Measurements from ENCODE around the gene GDPD4. TPM values are rescaled to one million over a fixed set of nuclear protein-coding genes. Genes with fewer than 3 reads are reported as not detected.

The GDPD4 gene
- polyA plus RNA-seq, 3 donors, result not detected

GRCh38 chr11:77184136-77184860, 117.2 kb downstream of the GDPD4 start:
- WGBS, 3 donors, result 88 to 91% (median 88%) methylated on average over 15 of the region's 15 CpGs
- H3K27ac ChIP-seq (ENCODE audit: low read depth, low read length), result no peak overlapping the region

GRCh38 chr11:77183431-77183984, 118.0 kb downstream of the GDPD4 start:
- whole genome bisulfite sequencing, 3 donors, result 79 to 87% (median 79%) methylated on average over 4 of the region's 4 CpGs
- H3K27ac ChIP-seq (ENCODE audit: low read depth, low read length), result no peak overlapping the region

DNA sequence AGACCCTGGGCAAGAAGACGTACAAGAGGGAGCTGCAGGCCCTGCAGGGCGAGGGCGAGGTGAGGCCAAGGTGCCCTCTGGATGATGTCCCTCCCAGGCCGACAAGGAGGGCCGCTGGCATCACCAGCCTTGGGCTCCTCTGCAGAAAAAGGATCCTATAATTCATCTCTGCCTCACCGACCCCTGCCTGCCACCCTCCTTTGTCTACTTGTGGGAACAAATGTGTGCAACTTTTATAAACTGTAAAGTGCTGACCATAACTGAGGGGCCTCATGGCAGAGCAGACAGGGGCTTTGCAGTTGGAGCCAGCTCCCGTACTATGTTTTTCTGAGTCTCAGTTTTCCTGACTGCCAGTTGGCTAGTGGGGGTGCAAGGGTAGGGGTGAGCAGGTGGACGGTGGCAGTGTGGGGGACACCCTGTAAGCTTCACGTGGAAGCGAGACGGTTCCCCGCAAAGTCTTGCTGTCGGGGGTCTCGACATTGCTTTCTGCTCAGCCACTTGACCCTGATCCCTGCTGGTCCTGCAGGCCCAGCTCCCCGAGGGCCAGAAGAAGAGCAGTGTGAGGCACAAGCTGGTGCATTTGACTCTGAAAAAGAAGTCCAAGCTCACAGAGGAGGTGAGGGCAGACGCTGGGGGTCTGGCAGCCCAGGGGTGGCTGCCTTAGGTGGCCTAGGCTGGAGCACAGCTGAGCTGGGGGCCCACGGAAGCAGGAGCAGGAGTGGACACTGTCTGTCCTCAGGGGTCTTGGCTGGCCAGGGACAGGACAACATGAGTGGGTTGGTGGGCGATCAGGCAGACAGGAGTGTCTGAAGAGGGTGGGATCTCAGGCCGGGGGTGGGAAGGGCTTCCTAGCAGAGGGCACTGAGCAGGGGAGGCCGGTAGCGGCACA, 118.7 kb downstream of the GDPD4 start:
- 91 to 93% (median 91%) methylated on average over 20 to 21 of the region's 21 CpGs for WGBS, 3 donors
- H3K27ac ChIP-seq (ENCODE audit: low read depth, low read length), result no peak overlapping the region

- H3K27ac ChIP-seq (ENCODE audit: low read depth, low read length), result no peak overlapping the region
- WGBS, 3 donors, result 88 to 94% (median 90%) methylated on average over 22 of the region's 22 CpGs
Measured at GRCh38 chr11:77181799-77182541, 119.5 kb downstream of the GDPD4 start.

- H3K27ac ChIP-seq (ENCODE audit: low read depth, low read length), result no peak overlapping the region
- 91 to 94% (median 92%) methylated on average over 11 of the region's 11 CpGs for WGBS, 3 donors
Measured at GRCh38 chr11:77181226-77181625, 120.3 kb downstream of the GDPD4 start.

GRCh38 chr11:77180346-77180745, 121.1 kb downstream of the GDPD4 start:
- WGBS, 3 donors, result 87 to 94% (median 91%) methylated on average over 11 of the region's 11 CpGs
- no peak overlapping the region for H3K27ac ChIP-seq (ENCODE audit: low read depth, low read length)

DNA sequence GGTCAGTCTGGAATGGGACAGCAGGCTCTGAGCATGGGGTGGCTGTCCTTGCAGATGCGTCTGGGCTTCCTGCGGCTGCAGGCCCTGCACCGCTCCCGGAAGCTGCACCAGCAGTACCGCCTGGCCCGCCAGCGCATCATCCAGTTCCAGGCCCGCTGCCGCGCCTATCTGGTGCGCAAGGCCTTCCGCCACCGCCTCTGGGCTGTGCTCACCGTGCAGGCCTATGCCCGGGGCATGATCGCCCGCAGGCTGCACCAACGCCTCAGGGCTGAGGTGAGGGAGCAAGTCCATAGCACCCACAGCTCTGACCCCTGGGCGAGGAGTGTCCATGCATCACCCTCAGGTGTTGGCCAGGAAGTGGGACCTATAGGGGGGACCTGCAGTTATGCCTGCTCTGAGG, 121.8 kb downstream of the GDPD4 start:
- H3K27ac ChIP-seq (ENCODE audit: low read depth, low read length), result no peak overlapping the region
- WGBS, 3 donors, result 97 to 98% (median 98%) methylated on average over 18 to 19 of the region's 19 CpGs

DNA sequence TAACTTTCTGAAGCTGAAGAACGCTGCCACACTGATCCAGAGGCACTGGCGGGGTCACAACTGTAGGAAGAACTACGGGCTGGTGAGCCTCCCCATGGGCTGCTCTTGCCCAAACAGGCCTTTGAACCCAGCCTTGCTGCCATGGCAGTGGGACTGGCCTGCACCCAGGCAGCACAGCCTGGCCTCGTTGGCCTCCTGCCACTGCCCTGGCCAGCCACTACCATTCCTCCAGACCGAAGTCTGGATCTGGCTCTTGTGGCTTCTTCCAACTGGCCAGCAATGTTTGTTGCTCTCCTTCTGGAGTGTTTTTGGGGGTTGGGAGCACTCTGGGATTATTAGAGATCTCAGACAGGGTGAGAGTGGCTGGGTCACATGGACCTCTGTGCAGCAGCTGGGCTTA, 122.4 kb downstream of the GDPD4 start:
- no peak overlapping the region for H3K27ac ChIP-seq (ENCODE audit: low read depth, low read length)
- WGBS, 3 donors, result 72 to 79% (median 73%) methylated on average over 5 of the region's 5 CpGs

DNA sequence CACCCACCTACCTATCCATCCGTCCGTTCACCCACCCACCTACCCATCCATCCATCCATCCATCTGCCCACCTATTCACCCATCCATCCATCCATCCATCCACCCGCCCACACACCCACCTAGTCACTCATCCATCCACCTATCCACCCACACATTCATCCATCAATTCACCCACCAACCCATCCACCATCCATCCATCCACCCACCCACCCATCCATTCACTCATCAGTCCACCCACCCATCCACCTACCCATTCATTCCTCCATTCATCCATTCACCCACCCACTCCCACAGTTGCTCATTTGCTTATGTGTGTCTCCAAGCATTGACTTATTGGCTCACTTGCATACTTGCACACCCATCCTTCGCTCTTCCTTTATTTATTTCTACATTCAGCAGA, 123.3 kb downstream of the GDPD4 start:
- WGBS, 3 donors, result 91 to 96% (median 95%) methylated on average over 4 of the region's 4 CpGs
- no peak overlapping the region for H3K27ac ChIP-seq (ENCODE audit: low read depth, low read length)

GRCh38 chr11:77176996-77177395, 124.5 kb downstream of the GDPD4 start:
- no peak overlapping the region for H3K27ac ChIP-seq (ENCODE audit: low read depth, low read length)
- 81 to 92% (median 87%) methylated on average over 9 of the region's 9 CpGs for WGBS, 3 donors

GRCh38 chr11:77175869-77176539, 125.5 kb downstream of the GDPD4 start:
- H3K27ac ChIP-seq (ENCODE audit: low read depth, low read length), result no peak overlapping the region

GRCh38 chr11:77175021-77175842, 126.3 kb downstream of the GDPD4 start:
- no peak overlapping the region for H3K27ac ChIP-seq (ENCODE audit: low read depth, low read length)
- 70 to 90% (median 73%) methylated on average over 15 of the region's 15 CpGs for WGBS, 3 donors

More at GRCh38 chr11:77175869-77176539, 125.5 kb downstream of the GDPD4 start:
- 32 to 64% (median 39%) methylated on average over 12 of the region's 12 CpGs for WGBS, 3 donors

- 67 to 92% (median 88%) methylated on average over 16 of the region's 16 CpGs for WGBS, 3 donors
- no peak overlapping the region for H3K27ac ChIP-seq (ENCODE audit: low read depth, low read length)
Measured at GRCh38 chr11:77174559-77174958, 126.9 kb downstream of the GDPD4 start.

GRCh38 chr11:77173494-77173893, 128.0 kb downstream of the GDPD4 start:
- H3K27ac ChIP-seq (ENCODE audit: low read depth, low read length), result no peak overlapping the region
- WGBS, 3 donors, result 45 to 76% (median 56%) methylated on average over 10 of the region's 10 CpGs

- 69 to 80% (median 74%) methylated on average over 16 of the region's 16 CpGs for WGBS, 3 donors
- no peak overlapping the region for H3K27ac ChIP-seq (ENCODE audit: low read depth, low read length)
Measured at GRCh38 chr11:77172666-77172982, 128.9 kb downstream of the GDPD4 start.

DNA sequence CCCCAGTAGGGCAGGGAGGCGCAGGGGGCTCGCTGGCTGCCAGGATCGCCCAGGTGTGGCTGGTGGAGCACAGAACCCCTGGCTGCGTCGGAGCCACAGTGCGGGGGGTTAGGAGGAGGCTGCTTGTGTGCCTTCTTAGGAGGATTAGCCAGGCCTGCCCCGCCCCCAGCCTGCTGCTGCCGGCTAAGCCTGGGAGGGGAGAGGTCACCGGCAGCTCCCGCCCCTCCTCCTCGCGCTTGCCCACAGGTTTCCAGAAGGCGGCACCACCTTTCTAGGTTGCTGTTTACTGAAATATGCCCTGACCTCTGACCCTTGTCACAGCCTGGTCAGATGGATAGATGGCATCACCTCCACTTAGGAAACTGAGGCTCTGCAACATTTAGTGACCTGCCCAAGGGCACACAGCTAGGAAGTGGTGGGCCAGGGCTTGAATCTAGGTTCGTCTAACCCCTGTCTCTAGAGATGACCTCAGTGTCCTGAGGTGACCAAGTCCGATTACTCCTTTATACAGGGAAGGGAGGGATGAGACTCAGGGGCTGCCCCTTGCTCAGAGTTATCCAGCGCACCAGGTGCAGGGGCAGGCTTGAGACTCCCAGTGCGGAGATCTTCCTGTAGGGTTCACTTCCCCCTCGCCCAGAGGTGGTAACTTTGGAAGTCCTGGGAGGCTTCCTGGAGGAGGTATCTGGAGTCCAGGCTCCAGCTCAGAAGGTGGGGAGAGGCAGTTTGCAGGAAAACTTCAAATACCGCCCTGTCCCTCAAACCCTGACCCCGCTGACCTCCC, 129.4 kb downstream of the GDPD4 start:
- no peak overlapping the region for H3K27ac ChIP-seq (ENCODE audit: low read depth, low read length)
- WGBS, 3 donors, result 59 to 80% (median 63%) methylated on average over 20 of the region's 20 CpGs

- WGBS, 3 donors, result 92 to 95% (median 94%) methylated on average over 8 of the region's 8 CpGs
- no peak overlapping the region for H3K27ac ChIP-seq (ENCODE audit: low read depth, low read length)
Measured at GRCh38 chr11:77171254-77171653, 130.2 kb downstream of the GDPD4 start.

All from adipose tissue (tissue), 3 donors.